Bronchial epithelial cell (primary cell): ENCODE results near the gene RAB4A. TPM values are rescaled to one million over a fixed set of nuclear protein-coding genes. Genes with fewer than 3 reads are reported as not detected.

ENCODE experiments used
- DNase-seq: peaks from one replicate; pipeline ENCODE4 v3.0.0-alpha.2; 2010; ENCODE audit warnings: low read depth
- FAIRE-seq: peaks from 2 replicates; lab custom pipeline; 2011; peaks lifted over from hg19 to GRCh38; lab: Jason Lieb, UNC
- H3K27me3 ChIP-seq: 2 replicates; pipeline ENCODE4 v1.5.1; 2011; ENCODE audit warnings: low read length; ENCODE audit not compliant: control insufficient read depth, insufficient read depth
- H3K36me3 ChIP-seq: 2 replicates; pipeline ENCODE4 v1.5.1; 2011; ENCODE audit warnings: low read length; ENCODE audit not compliant: control insufficient read depth, insufficient read depth
- H3K4me3 ChIP-seq: 2 replicates; pipeline ENCODE4 v1.5.1; 2011; ENCODE audit warnings: mild to moderate bottlenecking, low read depth, low read length, control low read depth
- total RNA-seq: library from RNA; depleted of rRNA; stranded (reverse); fragments of >200 nt; gene quantifications from 2 replicates; pipeline ENCODE4 v1.2.1, GENCODE V29; 2014
- TF ChIP-seq, protein P1 (sequence below): IDR thresholded peaks from 2 replicates; pipeline ENCODE4 v1.5.1; 2011; ENCODE audit warnings: mild to moderate bottlenecking, moderate library complexity, low read length, control low read depth, inconsistent platforms; ENCODE audit not compliant: insufficient read depth, severe bottlenecking

The RAB4A gene
- total RNA-seq, 1 donor from 2014 or later = 39.0 TPM

DNA sequence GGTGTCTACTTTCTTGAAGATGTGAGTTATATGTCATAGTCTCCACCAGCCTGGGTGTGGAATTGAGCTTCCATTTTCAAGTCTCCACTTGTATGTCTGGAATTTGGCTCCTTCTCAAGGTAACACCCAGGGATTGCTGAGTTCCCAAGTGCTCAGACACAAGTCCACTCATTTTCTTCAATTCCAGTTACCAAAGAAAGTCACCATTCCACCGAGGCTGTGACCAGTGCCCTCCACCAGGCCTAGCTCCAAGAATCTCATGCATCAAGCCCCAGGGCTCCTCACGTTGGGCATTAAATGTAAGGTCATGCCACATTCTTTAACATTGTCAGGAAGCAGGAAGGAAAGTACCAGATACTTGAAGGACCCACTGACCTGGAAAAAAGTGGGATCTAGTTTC is 2.4 kb upstream of the RAB4A start:
- DNase-seq = peak; percentile 97

DNA sequence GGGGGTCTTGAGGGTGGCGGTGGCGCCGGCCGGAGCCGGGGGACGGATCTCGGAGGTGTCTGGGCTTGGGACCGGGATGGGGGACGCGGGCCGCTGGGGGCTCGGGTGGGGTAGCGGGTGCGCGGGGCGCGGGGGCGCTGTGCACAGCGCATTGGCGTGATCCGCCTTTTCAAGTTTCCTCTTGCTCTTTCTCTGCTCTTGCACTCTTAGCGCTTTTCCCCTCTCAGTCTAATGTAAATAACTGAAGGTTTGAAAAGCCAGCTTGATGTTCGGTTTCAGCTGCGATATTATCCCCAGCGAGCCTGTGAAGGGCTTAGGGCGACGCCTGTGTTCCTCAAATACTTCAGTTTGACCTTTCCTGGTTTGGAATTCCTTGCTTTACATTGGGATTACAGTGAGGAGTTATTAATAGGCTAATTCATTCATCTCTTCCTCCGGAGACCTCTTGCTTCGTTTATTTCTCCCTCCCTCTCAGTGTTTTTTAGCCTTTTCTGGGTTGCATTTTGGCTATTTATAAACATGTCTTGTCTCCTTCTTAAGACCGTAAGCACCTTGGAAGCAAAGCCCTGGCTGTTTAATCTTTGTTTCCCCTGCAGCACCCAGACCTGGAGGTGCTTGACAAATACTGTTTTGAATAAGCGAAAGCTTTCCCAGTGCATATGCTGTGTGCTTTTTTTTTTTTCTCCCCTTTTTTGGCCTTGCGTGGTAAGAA is 693 bp downstream of the RAB4A start:
- TF ChIP-seq, protein P1, sequence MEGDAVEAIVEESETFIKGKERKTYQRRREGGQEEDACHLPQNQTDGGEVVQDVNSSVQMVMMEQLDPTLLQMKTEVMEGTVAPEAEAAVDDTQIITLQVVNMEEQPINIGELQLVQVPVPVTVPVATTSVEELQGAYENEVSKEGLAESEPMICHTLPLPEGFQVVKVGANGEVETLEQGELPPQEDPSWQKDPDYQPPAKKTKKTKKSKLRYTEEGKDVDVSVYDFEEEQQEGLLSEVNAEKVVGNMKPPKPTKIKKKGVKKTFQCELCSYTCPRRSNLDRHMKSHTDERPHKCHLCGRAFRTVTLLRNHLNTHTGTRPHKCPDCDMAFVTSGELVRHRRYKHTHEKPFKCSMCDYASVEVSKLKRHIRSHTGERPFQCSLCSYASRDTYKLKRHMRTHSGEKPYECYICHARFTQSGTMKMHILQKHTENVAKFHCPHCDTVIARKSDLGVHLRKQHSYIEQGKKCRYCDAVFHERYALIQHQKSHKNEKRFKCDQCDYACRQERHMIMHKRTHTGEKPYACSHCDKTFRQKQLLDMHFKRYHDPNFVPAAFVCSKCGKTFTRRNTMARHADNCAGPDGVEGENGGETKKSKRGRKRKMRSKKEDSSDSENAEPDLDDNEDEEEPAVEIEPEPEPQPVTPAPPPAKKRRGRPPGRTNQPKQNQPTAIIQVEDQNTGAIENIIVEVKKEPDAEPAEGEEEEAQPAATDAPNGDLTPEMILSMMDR = no peak
- DNase-seq = peak; percentile 27
- H3K4me3 ChIP-seq = peak overlapping the region; percentile 47
- FAIRE-seq = no peak
- no peaks in the 10 kb centered on the region for H3K36me3 ChIP-seq
- H3K27me3 ChIP-seq = no peaks in the 10 kb centered on the region

More for the DNA sequence above, 2.4 kb upstream of the RAB4A start:
- H3K27me3 ChIP-seq = no peaks in the 10 kb centered on the region
- TF ChIP-seq, protein P1 = no peak
- H3K4me3 ChIP-seq = no peak overlapping the region
- H3K36me3 ChIP-seq = no peaks in the 10 kb centered on the region
- FAIRE-seq = peak; percentile 60

DNA sequence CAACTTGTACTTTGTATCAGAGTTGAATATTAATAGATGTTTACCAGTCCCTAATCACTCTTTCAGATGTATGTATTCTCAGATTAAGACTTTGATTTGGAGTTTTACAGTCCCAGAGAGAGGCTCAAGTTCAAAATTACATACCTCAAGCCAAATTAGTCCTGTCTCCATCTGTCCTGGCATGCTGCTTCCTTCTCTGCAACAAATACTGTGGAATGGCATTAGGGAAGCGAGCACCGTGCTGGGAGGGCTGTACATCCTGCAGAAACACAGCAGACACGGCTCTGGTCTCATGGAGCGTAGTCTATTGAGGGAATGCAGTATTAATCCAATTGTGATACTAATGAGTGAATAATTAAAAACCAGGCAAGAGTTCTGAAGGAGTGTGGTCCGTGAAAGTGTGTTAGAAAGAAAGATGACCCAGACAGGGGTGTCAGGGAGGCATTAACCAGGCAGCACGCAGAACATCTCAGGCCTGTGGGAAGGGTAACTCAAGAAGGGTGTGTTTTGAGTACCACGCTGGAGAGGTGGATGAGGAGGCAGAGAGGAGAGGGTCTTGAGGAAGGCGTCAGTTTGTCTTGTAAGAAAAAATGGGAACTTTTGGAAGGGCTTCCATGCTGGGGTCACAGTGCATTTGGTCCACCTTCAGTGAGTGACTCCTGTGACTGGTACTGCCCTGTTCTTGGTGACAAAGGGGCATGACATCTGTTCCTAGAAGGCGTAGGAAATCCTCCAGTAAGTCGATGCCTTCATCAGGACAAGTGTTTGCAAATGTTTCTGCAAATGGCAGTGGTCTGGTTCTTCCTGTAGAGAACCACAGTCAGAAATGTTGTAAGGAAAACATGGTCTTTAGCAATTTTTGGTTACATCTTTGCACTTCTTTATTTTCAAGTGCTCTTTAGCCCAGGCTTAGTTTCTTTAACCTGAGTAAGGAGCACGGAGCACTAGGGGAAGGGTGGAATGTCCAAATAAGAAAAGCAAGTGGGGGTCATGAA is 1.6 kb downstream of the RAB4A start:
- TF ChIP-seq, protein P1 = no peak
- H3K4me3 ChIP-seq = peak overlapping the region; percentile 47
- no peak for FAIRE-seq
- peaks cover 3% of the 10 kb centered on the region for H3K36me3 ChIP-seq
- no peaks in the 10 kb centered on the region for H3K27me3 ChIP-seq
- DNase-seq = peak; percentile 33

DNA sequence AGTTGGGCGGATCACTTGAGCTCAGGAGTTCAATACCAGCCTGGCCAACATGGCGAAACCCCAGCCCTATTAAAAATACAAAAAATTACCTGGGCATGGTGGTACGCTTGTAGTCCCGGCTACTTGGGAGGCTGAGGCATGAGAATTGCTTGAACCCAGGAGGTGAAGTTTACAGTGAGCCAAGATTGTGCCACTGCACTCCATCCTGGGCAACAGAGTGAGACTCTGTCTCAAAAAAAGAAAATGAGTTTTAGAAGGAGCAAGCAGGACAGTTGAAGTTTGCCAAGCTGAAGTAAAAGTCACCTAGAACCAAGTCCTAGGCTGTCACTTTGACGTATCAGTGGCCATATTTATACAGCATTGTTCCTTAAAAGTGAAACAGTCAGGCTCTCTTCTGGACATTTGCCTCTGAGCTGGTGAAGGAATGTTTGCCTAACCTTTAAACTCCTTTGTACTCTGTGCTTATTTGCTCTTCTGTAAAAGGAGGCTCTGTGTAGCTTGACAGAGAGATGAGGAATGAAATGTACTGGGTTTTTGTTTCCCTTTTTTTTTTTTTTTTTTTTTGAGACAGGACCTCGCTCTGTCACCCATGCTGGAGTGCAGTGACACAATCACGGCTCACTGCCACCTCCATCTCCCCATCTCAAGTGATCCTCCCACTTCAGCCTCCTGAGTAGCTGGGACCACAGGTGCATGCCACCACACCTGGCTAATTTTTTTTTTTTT is 2.8 kb downstream of the RAB4A start:
- TF ChIP-seq, protein P1 = no peak
- Histone ChIP-seq H3K36me3 (peaks cover 3% of the 10 kb centered on the region), H3K27me3 (no peaks in the 10 kb centered on the region), H3K4me3 (no peak overlapping the region)
- DNase-seq (no peak), FAIRE-seq (no peak)

DNA sequence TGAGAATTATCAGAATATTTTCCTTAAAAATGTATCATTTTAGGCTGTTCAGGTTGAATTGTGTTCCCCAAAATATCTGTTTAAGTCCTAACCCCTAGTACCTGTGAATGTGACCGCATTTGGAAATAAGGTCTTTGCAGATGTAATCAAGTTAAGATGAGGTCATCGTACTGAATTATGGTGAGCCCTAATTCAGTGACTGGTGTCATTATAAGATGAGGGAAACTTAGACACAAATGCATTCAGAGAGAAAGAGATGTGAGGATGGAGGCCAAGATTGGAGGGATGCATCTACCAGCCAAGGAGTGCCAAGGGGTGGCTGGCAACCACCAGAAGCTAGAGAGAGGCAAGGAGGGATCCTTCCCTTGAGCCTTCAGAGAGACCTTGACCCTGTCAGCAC is 4.1 kb downstream of the RAB4A start:
- no peak for FAIRE-seq
- TF ChIP-seq, protein P1 = no peak
- no peak for DNase-seq
- Histone ChIP-seq H3K27me3 (no peaks in the 10 kb centered on the region), H3K4me3 (no peak overlapping the region), H3K36me3 (peaks cover 3% of the 10 kb centered on the region)
